GM19455 (cell line): ENCODE measurements around the gene FHL3.
A peak's percentile ranks its signal among the peaks of the same experiment; 100 is the strongest.
"Not testable (repeated sequence)": the region's sequence is repeated elsewhere in the genome, so short reads cannot be mapped to it uniquely, and the experiment has no call there.

Experiments
- ATAC-seq: cut with Tn5 transposase; IDR thresholded peaks from one replicate; pipeline ENCODE4 v1.9.1; 2021; ENCODE audit not compliant: unreplicated experiment

FHL3 gene

DNA sequence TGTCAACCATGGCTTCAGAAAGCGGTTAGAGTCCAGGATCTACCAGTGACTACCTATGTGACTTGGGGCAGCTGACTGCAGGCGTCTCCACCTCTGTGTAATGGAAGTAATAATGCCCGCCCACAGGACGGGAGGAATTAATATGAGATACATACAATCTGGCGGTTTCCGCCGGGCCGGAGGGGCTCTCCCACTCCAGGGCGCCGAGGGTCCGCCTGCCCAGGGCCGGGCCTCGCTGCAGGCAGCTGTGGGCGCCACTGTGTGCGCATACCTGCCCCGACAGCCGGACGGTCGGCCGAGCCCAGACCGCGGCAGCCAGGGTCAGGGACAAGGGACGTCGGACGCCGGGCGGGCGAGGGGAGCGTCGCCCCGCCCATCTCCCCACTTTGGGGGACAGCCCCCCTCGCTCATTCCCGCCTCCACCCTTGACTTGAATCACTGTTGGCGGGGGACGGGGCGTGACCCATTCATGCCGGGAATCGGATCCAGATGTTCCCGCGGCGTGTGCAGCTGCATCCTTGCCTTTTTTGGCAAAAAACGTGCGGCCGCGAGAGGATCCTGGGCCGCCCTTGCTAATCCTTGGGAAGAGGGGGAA lies 9.5 kb downstream of the FHL3 start:
- no peak for ATAC-seq

- no peak for ATAC-seq
Observed at GRCh38 chr1:37994886-37995566, 10.3 kb downstream of the FHL3 start.

DNA sequence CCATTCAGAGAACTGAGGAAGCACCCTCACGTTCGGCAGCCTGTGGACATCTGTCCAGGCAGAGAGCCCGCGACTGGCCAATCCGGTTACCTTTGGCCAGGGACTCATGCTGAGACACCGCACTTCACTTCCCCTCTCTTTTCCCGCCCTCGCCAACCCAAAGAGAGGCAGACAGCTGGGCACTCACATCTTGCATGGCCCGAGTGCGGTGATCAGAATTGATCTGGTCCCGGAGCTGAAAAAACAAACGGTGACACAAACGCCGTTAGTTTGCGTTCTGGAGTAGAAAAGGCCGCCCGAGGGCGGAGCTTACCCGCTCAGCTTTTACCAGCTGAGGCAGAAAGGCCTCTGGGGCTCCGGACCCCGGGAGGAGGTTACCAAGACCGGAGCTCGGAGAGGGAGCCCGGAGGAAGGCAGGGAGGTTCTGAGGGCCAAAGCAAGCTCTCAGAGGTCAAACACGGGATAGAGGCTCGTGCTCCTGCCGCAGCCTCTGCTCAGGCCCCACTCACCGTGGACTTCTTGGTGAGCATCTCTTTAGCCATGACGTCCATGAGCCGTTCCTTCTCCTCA lies 15.9 kb downstream of the FHL3 start:
- ATAC-seq = peak; percentile 20

DNA sequence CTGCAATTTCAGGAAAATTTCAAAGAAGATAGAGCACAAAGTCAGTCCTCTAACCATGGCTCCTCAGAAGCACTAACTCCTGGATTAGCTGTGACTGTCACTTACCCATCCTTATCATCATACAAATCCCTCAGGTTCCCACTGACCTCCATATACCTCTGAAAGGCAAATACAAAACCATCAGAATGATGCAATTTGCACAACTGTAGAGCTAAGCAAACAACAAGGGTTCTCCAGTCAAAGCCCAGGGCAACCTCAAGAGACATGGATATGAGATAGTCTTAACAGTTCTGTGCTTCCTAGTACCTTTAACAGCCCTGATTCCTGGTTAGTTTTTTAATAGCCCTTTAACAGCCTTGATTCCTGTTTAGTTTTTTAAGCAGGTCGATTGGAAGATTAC lies 17.6 kb downstream of the FHL3 start:
- no peak for ATAC-seq

DNA sequence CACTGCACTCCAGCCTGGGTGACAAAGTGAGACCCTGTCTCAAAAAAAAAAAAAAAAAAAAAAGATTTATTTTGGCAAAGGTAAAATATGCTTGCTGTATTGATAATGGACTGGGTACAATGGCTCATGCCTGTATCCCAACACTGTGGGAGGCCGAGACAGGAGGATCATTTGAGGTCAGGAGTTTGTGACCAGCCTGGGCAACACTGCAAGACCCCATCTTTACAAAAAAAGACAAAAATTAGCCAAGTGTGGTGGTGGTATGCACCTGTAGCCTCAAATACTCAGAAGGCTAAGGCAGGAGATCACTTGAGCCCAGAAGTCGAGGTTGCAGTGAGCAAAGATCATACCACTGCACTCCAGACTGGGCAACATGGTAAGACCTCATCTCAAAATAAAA lies 21.8 kb downstream of the FHL3 start:
- no peak for ATAC-seq

GRCh38 chr1:37978541-37978940 lies 26.8 kb downstream of the FHL3 start:
- ATAC-seq = no peak

DNA sequence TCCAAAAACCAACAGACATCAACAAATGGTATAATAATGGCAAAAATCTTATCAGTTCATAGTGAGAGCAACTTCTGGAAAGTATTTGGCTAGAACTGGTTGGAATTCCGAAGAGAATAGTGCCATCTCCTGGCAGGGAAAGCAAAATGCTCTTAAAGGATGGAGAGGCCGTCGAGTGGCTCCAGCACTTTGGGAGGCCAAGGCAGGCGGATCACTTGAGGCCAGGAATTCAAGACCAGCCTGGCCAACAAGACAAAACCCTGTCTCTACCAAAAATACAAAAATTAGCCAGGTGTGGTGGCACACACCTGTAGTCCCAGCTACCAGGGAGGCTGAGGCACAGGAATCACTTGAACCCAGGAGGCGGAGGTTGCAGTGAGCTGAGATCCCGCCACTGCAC lies 30.2 kb downstream of the FHL3 start:
- ATAC-seq = not testable (repeated sequence)

DNA sequence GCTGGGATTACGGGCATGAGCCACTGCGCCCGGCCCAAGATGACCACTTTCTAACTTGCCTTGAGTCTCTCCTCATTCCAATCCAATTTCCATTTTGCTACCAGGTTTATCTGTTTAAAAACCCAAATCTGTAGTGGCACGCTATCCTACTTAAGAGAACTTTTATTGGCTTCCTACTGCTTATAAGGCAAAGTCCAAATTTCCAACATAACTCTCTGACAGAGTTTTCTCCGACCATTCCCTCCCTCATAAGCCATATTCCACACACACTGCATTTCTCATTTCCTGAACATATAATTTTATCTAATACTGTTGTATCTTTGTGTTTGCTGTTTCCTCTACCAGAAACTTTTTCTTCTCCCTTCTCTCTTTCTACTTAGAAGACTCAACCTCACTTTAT lies 30.7 kb downstream of the FHL3 start:
- no peak for ATAC-seq

DNA sequence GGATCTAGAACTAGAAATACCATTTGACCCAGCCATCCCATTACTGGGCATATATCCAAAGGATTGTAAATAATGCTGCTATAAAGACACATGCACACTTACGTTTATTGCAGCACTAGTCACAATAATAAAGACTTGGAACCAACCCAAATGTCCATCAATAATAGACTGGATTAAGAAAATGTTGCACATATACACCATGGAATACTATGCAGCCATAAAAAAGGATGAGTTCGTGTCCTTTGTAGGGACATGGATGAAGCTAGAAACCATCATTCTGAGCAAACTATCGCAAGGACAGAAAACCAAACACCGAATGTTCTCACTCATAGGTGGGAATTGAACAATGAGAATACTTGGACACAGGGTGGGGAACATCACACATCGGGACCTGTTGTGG lies 31.6 kb downstream of the FHL3 start:
- not testable (repeated sequence) for ATAC-seq

- no peak for ATAC-seq
Observed at GRCh38 chr1:37965301-37965700, 40.0 kb downstream of the FHL3 start.

GRCh38 chr1:37964106-37964505 lies 41.2 kb downstream of the FHL3 start:
- ATAC-seq = not testable (repeated sequence)

- ATAC-seq = no peak
Observed at GRCh38 chr1:37958690-37959089, 46.6 kb downstream of the FHL3 start.

DNA sequence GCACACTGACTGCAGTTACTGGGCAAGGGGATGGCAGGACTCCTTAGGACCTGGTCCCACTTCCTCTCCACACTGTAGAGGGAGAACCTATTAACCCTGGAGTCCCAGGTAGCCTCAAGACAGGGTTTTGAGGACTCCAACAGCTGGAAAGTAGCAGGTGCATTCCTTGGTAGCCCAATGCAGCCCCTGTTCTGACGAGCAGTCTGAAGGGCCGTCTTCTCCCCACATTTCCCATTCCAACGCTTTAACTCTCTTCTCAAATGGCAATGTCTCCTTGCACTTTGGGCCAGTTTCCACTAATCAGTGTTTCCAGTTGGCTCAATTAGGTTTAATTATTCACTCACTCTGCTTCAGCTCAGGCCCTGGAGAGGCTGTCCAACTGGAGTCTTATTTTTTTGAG lies 49.6 kb downstream of the FHL3 start:
- no peak for ATAC-seq

GRCh38 chr1:37954316-37954971 lies 50.9 kb downstream of the FHL3 start:
- ATAC-seq = no peak

- no peak for ATAC-seq
Observed at GRCh38 chr1:37952738-37953137, 52.6 kb downstream of the FHL3 start.

DNA sequence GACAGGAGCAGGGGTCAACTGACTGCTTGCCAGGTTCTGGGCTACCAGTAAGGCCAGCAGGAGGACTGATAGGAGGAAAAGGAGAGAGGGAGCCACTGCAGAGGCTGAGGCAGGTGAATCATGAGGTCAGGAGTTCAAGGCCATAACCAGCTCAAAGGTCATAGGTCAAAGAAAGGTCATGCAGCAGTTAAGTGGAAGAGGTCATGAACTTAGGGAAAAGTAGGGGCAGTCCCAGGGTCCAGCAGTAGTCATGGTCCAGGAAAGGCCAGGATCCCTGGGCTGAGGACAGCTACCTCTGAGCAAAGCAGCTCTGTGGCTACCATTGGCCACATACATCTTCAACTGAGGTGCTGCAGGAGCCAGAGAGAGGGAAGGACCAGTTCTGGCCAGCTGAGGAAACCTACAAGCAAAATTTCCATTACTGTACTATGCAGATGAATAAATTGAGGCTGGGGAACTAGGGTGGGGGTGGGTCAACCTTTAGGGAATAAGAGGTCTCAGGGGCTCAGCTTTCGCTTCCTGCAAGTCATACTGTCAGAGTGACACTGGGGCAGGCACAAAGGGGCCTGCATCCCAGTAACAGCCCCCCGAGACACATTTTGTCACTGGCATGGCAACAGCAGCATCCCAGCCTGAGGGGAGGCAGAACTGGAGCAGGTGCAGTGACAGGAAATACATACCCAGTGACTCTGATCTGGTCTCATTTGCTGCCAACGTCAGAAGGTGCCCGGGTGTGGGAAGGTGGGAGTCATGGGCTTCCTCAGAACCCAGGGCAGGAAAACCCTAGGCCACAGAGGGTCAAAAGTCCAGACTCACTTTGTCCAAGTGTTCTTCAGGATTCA lies 53.3 kb downstream of the FHL3 start:
- no peak for ATAC-seq

DNA sequence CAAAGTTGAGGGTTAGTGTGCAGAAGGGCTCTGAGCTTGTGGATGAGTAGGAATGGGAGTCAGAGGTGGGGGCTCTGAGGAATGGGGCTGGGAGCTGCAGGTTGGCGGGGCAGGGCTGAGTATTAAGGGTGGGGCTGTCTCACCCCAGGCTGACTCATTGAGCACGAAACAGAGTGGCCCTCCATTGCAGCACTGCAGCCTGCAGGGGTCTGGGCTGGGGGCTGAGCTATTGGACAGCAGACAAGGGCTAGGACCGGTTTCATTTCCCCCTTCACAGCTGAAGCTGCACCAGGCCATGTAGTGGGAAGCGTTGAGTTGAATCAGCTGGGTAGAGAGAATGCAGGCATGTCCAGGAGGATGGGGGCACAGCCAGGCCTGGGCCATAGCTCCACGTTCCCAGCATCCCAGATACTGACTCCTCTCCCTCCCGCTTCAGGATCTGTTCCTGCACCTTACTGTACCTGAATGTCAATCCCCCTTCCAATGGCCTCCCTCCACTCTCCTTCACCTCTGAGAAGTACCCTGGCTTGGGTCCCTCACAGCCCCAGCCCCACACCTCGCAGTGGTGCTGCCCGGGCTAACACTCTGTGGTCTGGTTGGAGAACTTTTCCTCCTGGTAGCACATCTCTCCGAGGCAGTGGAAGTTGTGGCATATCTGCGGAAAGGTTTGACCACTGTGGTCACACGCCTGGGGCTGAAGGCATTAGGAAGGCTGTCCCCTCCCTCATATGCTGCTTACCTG lies 54.1 kb downstream of the FHL3 start:
- no peak for ATAC-seq

- ATAC-seq = no peak
Observed at GRCh38 chr1:37949524-37950152, 55.7 kb downstream of the FHL3 start.

- ATAC-seq = no peak
Observed at GRCh38 chr1:37948841-37949240, 56.5 kb downstream of the FHL3 start.

DNA sequence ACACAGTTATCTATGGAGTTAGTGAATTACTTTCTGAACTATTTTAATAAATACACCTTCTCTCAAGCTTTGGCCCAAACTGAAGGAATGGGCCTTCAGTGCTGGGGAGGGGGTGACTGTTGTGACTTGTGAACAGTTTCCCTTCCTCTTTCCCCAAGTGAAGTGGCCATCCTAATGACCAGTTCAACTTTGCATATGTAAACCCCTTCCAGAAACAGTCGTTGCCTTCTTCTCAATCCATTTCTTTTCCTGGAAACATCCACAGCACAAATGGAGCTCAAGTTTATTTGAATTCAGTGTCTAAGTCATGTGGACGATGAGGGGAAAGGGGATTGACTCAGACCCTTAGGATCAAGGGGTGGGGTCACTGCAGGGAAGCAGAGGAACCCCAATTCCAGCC lies 57.1 kb downstream of the FHL3 start:
- ATAC-seq = no peak
